ENCODE data around the gene PRRC2A.

PRRC2A gene

GRCh38 chr6:31641370-31641769 lies 20.9 kb downstream of the PRRC2A start:
- TF ChIP-seq REST (IDR thresholded peaks at IDR 0.05; ENCODE audit: insufficient replicate concordance, low read depth), result no peak
- TF ChIP-seq CTCF (IDR thresholded peaks at IDR 0.05; ENCODE audit: insufficient read depth, low read length), result no peak
- no peak for TF ChIP-seq POLR2AphosphoS5 (IDR thresholded peaks at IDR 0.05; ENCODE audit: low read depth)
- TF ChIP-seq GABPA (IDR thresholded peaks at IDR 0.05; ENCODE audit: low read depth), result no peak
- no peak for TF ChIP-seq SPI1 (IDR thresholded peaks at IDR 0.05; ENCODE audit: borderline replicate concordance, low read depth)
- Histone ChIP-seq H3K27ac (replicated peaks) (no peak overlapping the region), H3K27me3 (ENCODE audit: insufficient read depth, poor library complexity, severe bottlenecking) (no peaks in the 10 kb centered on the region), H3K4me3 (replicated peaks; ENCODE audit: insufficient read depth, low read length) (no peak overlapping the region)
- no peak for DNase-seq (ENCODE audit: low read depth in 1 of 2, low spot score in 1 of 2)

- Histone ChIP-seq H3K27me3 (ENCODE audit: insufficient read depth, poor library complexity, severe bottlenecking) (no peaks in the 10 kb centered on the region), H3K4me3 (replicated peaks; ENCODE audit: insufficient read depth, low read length) (no peak overlapping the region), H3K27ac (replicated peaks) (no peak overlapping the region)
- no peak for DNase-seq (ENCODE audit: low read depth in 1 of 2, low spot score in 1 of 2)
- TF ChIP-seq GABPA (IDR thresholded peaks at IDR 0.05; ENCODE audit: low read depth) (no peak), SPI1 (IDR thresholded peaks at IDR 0.05; ENCODE audit: borderline replicate concordance, low read depth) (no peak), POLR2AphosphoS5 (IDR thresholded peaks at IDR 0.05; ENCODE audit: low read depth) (no peak), REST (IDR thresholded peaks at IDR 0.05; ENCODE audit: insufficient replicate concordance, low read depth) (no peak), CTCF (IDR thresholded peaks at IDR 0.05; ENCODE audit: insufficient read depth, low read length) (no peak)
These were observed 22.5 kb downstream of the PRRC2A start for GRCh38 chr6:31642798-31643570.

- TF ChIP-seq SPI1 (IDR thresholded peaks at IDR 0.05; ENCODE audit: borderline replicate concordance, low read depth) (no peak), GABPA (IDR thresholded peaks at IDR 0.05; ENCODE audit: low read depth) (no peak), REST (IDR thresholded peaks at IDR 0.05; ENCODE audit: insufficient replicate concordance, low read depth) (no peak), CTCF (IDR thresholded peaks at IDR 0.05; ENCODE audit: insufficient read depth, low read length) (no peak), POLR2AphosphoS5 (IDR thresholded peaks at IDR 0.05; ENCODE audit: low read depth) (no peak)
- H3K27me3 ChIP-seq (ENCODE audit: insufficient read depth, poor library complexity, severe bottlenecking), result no peaks in the 10 kb centered on the region
- H3K27ac ChIP-seq (replicated peaks), result no peak overlapping the region
- H3K4me3 ChIP-seq (replicated peaks; ENCODE audit: insufficient read depth, low read length), result no peak overlapping the region
- no peak for DNase-seq (ENCODE audit: low read depth in 1 of 2, low spot score in 1 of 2)
These were observed 23.4 kb downstream of the PRRC2A start for GRCh38 chr6:31643818-31644454.
